Measurements from ENCODE around the gene C6orf15. TPM values are rescaled to one million over a fixed set of nuclear protein-coding genes. Genes with fewer than 3 reads are reported as not detected.

The C6orf15 gene
- total and polyA plus RNA-seq, 2 of the 8 experiments (the other 6 are each of a cell fraction or from before 2014, with no cell fraction given), result not detected

GRCh38 chr6:31115941-31116560, 3.7 kb upstream of the C6orf15 start:
- Histone ChIP-seq H3K27ac (ENCODE audit: low read depth, low read length) (no peak overlapping the region), H3K14ac (ENCODE audit: insufficient read length) (no peak overlapping the region), H3K9ac (replicated peaks in 1 of 4; ENCODE audit: extremely low read depth in 1 of 4, low read depth in 3 of 4, low read length in 3 of 4) (no peak overlapping the region), H3K23ac (ENCODE audit: insufficient read length) (no peak overlapping the region), H4K91ac (replicated peaks; ENCODE audit: insufficient read length, low read length) (no peak overlapping the region), H2AK5ac (ENCODE audit: low read depth, low read length) (no peak overlapping the region), H3K4me1 (replicated peaks in 1 of 4; ENCODE audit: control insufficient read depth in 3 of 4, insufficient read depth in 4 of 4, low read length in 3 of 4) (peaks cover 0 to 11% (median 6%) of the 10 kb centered on the region in 4 experiments; a peak in 5 of 7 replicates), H3K79me2 (ENCODE audit: control insufficient read depth in 1 of 2, insufficient read depth in 2 of 2, low read length in 2 of 2) (no peaks in the 10 kb centered on the region), H2BK120ac (replicated peaks; ENCODE audit: low read depth, low read length) (no peak overlapping the region), H2AFZ (ENCODE audit: low read length) (no peak overlapping the region), H2BK15ac (ENCODE audit: low read length) (no peak overlapping the region), H3K56ac (replicated peaks; ENCODE audit: insufficient read length, low read depth, low read length) (no peak overlapping the region), H3K79me1 (ENCODE audit: low read depth, low read length) (no peaks in the 10 kb centered on the region), H3K23me2 (ENCODE audit: low read depth, low read length) (no peaks in the 10 kb centered on the region; the same call in 1 of the 2 replicates), H4K8ac (ENCODE audit: extremely low read depth, insufficient read depth, low read length) (no peak overlapping the region), H4K5ac (ENCODE audit: insufficient read length, low read depth, low read length) (no peak overlapping the region), H3K36me3 (ENCODE audit: control insufficient read depth in 2 of 4, insufficient read depth in 4 of 4, low read length in 3 of 4) (no peaks in the 10 kb centered on the region), H3K27me3 (replicated peaks in 1 of 4; ENCODE audit: control insufficient read depth in 3 of 4, extremely low read depth in 1 of 4, insufficient read depth in 3 of 4, low read length in 3 of 4) (peaks cover 0 to 4% (median 0%) of the 10 kb centered on the region in 4 experiments; a peak in 1 of 7 replicates), H2BK20ac (ENCODE audit: low read length) (no peak overlapping the region), H3K4ac (replicated peaks; ENCODE audit: insufficient read length, low read depth, low read length) (no peak overlapping the region), H2BK12ac (ENCODE audit: low read depth, low read length) (0 out of 2 replicates have a peak overlapping the region, but pooled peaks have one; percentile 50), H4K20me1 (replicated peaks in 1 of 2; ENCODE audit: control insufficient read depth in 1 of 2, insufficient read depth in 2 of 2, low read length in 2 of 2) (no peaks in the 10 kb centered on the region), H3K9me3 (ENCODE audit: insufficient read depth in 2 of 2, low read depth in 1 of 2, low read length in 1 of 2) (no peaks in the 10 kb centered on the region), H3K4me3 (ENCODE audit: extremely low read depth in 1 of 4, insufficient read depth in 2 of 4, low read depth in 3 of 4, low read length in 4 of 4) (no peak overlapping the region), H3K4me2 (ENCODE audit: insufficient read depth in 1 of 2, low read depth in 2 of 2, low read length in 2 of 2) (no peak overlapping the region), H2BK5ac (ENCODE audit: low read depth, low read length) (no peak overlapping the region), H3K18ac (ENCODE audit: extremely low read depth, low read length) (no peak overlapping the region)
- FAIRE-seq (no peak), DNase-seq (ENCODE audit: low read depth in 1 of 2, low spot score in 2 of 2) (no peak)
- POLR2A ChIA-PET (ENCODE audit: partially characterized antibody), result interaction anchor here (1.0 to 68.5 kb wide), 4 partner anchors 8 to 53 kb away, joined by 3 to 2251 read pairs (median 4); partner anchors contain the start of genes CCHCR1, POU5F1, PSORS1C2 and TCF19
- CTCF ChIA-PET (ENCODE audit: partially characterized antibody), result interaction anchor here (0.7 to 10.6 kb wide), 11 partner anchors 13 to 281 kb away, joined by 3 to 187 read pairs (median 5); no protein-coding TSS in a partner anchor
- WGBS, 2 experiments (ENCODE audit: extremely low coverage in 1 of 2, insufficient coverage in 1 of 2, insufficient read length in 1 of 2, insufficient replicate concordance in 2 of 2, low coverage in 1 of 2, low lambda C conversion rate in 2 of 2, missing lambda C conversion rate in 1 of 2), result 96% methylated on average over 11 of the region's 12 CpGs; no CpG with 5 or more reads in 1 of the 2 experiments
- TF ChIP-seq SIX5 (IDR thresholded peaks at IDR 0.05; ENCODE audit: low read depth, low read length) (no peak), PHF8 (conservative IDR thresholded peaks at IDR 0.05; ENCODE audit: low read depth, low read length) (no peak), RBBP5 (IDR thresholded peaks at IDR 0.05; ENCODE audit: borderline replicate concordance, low read depth, low read length) (no peak), ATF2 (IDR thresholded peaks at IDR 0.05; ENCODE audit: low read length) (no peak), SIN3A (conservative IDR thresholded peaks at IDR 0.05 in 1 of 2, IDR thresholded peaks at IDR 0.05 in 1 of 2; ENCODE audit: low read depth in 1 of 2, low read length in 2 of 2) (no peak), SIRT6 (IDR thresholded peaks at IDR 0.05; ENCODE audit: low read length) (no peak), SP2 (IDR thresholded peaks at IDR 0.05; ENCODE audit: low read length) (no peak), ATF3 (IDR thresholded peaks at IDR 0.05; ENCODE audit: insufficient read depth, low read depth, low read length) (no peak)

Data from H1 (cell line).